NCI-H2196 treated with DMSO at 0.1 percent for 48 hours (cell line): ENCODE results near the gene DGLUCY.
A peak's percentile ranks its signal among the peaks of the same experiment; 100 is the strongest.
"Not testable (repeated sequence)": the region's sequence is repeated elsewhere in the genome, so short reads cannot be mapped to it uniquely, and the experiment has no call there.

Experiments used
- DNase-seq: peaks from one replicate; lab custom pipeline; 2025; ENCODE audit not compliant: unreplicated experiment; lab: John Stamatoyannopoulos, UW

Gene DGLUCY

DNA sequence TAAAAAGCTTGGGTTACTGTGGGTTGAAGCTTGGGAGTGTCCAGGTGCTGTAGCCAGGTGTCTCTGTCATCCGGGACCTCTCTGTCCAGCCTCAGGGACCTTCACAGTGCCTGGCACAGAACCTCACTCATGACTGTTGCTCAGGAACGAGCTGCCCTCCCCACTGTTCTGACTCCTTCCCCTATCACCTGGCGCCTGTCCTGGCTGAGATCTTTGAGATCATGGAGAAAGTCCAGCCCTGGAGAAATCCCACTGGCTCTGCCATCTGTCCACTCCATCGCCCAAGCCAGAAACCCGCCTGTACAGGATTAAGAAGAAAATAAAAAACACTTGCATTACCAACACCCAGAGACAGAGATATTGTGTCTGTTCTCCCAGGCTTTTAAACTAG is 53.5 kb downstream of the DGLUCY start:
- no peak for DNase-seq

DNA sequence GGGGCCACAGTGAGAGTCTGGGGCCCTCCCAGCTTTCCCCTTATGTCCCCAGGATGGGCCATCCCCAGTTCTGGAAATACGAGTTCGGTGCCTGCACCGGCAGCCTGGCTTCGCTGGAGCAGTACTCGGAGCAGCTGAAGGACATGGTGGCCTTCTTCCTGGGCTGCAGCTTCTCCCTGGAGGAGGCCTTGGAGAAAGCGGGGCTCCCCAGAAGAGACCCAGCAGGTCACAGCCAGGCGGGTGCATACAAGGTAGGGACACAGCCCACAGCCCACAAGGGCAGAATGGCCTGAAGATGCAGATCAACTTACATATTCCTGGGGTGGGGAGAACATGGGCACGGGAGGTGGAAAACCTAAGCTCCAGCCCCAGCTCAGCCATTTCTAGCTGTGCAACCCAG is 56.1 kb downstream of the DGLUCY start:
- no peak for DNase-seq

DNA sequence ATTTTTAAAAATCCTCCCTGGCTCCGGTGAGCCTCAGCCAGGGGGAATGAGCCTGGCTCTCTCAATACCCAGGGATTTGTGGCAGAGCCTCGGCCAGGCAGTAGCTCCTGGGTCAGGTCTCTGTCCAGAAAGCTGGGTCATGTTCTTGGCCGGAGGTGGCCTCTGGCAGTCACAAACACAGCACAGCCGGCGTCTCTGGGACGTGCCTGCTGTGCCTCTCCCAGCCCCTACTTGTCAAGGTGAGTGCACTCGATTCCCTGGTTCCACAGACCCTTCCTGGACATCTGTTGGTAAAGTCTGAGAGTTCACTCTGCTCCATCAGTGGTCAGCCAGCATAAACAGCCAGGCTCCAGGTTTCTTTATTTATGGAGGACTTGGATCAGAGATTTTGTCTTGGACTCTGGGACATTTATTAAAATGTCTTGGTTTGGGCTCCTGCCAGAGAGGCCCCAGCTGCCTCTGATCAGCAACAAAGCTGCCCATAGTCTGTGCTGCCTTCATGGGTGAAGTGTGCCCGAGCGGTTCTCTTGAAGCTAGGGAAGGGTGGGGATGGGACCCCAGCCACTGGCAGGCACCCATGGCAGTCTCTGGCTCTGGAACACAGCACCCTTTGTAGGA is 56.7 kb downstream of the DGLUCY start:
- no peak for DNase-seq

GRCh38 chr14:91171291-91171690 is 57.4 kb downstream of the DGLUCY start:
- DNase-seq = no peak

- DNase-seq = peak; percentile 17
These were observed 59.4 kb downstream of the DGLUCY start for GRCh38 chr14:91173221-91173670.

GRCh38 chr14:91173904-91174303 is 60.0 kb downstream of the DGLUCY start:
- DNase-seq = no peak

DNA sequence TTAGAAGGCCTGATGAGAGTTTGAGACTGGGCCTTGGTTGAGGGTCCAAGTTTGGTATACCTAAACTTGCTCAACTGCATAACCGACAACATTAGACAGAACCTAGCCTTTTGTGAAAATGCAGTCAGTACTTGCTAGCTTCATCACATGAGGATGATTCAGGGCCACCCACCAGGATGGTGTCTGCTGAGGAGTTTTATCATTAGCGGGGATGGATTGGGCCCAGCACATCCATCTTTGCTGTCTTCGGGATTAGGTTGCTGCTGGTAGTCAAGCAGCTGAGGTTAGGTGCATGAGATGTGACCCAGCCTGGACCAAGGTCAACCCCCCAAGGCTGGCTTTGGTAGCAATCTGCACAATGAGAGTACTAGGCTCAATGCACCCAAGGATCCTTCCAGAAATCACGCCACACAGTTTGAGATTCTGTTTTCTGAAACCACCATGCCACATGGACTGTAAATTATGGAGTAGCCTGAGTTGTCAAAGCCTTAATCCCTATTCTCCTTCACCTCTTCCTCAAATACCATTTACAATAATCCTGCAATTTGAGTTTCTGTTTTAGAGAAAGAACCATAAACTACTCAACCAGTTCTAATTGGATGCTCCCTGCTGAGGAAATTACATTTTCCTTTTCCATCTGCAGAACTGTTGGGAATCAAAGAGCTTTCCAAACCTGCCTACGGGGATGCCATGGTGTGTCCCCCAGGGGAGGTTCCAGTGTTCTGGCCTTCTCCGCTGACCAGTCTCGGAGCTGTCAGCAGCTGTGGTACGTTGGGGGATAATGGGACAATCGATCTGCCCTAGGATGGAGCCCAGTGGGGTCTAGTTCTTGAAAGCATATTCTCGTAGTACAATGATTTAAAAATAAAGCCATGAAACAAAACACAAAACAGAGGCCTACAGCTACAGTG is 61.7 kb downstream of the DGLUCY start:
- DNase-seq = no peak

DNA sequence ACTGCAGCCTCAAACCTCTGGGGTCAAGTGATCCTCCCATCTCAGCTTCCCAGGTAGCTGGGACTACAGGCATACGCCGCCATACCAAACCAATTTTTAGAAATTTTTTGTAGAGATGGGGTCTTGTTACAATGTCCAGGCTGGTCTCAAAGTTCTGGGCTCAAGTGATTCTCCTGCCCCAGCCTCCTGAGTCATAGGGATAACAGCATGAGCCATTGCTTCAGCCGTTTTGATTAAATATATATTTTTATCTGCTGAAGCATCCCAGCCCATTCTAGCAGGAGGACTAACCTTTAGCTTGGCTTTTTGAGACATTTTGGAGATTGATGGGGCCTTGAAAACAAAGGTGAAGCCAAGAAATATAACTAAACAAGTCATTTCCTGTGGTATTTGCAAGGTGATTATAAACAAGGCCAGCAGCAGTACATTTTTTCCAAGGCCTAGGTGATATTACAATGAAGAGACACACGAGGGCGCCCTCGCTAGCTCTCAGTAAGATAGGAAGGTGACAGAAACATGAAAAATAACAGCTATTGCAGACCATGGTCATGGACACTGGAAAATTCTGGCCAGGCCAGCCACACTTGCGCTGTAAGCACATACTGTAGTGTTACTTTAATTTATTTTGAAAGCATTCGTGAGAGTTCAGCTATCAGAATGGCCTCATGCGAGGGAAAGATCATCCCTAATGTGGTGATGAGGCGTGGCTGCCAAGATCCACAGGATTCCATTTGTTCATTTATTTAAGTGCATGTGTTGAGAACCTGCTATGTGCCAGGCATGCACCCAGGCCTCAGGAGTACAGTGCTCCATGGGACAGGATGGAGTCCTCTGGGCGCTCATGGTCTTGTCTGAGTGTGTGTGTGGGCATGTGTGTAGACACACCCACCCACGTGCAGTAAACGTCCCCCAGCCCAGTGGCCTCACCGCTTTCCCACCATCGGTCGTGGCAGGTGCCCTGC is 63.5 kb downstream of the DGLUCY start:
- peak; percentile 24 for DNase-seq

- DNase-seq = no peak
These were observed 66.7 kb downstream of the DGLUCY start for GRCh38 chr14:91180611-91181010.

DNA sequence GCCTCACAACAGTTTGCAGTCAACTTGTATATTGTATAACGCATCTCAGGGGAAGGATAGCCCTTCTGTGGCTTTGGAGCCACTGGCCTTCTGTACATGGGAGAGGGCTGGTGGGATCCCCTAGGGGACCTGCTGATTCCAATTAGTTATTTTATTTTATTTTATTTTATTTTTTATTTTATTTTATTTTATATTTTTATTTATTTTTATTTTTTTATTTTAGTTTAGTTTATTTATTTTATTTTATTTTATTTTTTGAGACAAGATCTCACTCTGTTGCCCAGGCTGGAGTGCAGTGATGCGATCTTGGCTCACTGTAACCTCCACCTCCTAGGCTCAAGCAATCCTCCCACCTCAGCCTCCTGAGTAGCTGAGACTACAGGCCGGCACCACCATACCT is 68.9 kb downstream of the DGLUCY start:
- not testable (repeated sequence) for DNase-seq

GRCh38 chr14:91184559-91184958 is 70.7 kb downstream of the DGLUCY start:
- DNase-seq = no peak

- DNase-seq = no peak
These were observed 71.8 kb downstream of the DGLUCY start for GRCh38 chr14:91185721-91186120.

DNA sequence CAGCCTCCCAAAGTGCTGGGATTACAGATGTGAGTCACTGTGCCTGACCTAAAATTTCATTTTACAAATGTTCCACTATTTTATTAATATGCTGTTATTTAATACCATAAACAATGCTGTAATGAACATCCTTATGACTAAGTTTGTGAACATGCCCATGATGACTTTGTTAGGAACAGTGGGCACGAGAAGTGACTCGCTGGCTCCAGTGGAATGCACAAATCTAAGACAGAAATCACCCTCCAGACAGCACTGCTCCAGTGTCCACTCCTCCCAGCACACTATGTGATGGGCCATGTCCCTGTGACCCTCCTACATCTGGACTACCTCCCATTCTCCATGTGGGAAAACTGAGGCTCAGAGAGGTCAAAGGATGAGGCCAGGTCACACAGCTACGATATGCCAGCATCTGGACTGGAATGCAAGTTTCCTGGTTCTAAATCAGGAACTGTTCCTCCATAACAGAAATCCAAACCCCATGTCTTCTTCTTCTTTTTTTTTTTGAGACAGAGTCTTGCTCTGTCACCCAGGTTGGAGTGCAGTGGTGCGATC is 72.7 kb downstream of the DGLUCY start:
- no peak for DNase-seq

- no peak for DNase-seq
These were observed 73.4 kb downstream of the DGLUCY start for GRCh38 chr14:91187271-91187670.

- DNase-seq = no peak
These were observed 77.0 kb downstream of the DGLUCY start for GRCh38 chr14:91190853-91191252.

DNA sequence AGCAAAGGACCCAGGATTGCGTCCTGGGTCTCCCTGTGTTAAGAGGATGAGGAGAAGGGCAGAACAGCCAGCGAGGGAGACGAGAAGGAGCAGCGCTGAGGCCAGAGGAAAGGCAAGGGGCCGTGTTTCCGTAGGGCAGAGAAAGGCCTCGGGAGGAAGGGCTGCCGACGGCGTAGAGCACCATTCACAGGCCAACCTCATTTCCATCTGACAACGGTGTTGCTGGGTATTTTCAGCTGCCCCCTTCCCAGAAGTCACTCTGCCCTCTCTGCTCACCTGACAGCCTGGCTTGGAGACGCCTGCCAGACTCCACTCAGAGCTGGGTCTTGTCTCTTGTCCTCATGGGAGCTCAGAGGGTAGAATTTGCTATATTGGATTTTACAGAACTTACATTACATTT is 79.2 kb downstream of the DGLUCY start:
- no peak for DNase-seq

GRCh38 chr14:91195881-91196280 is 82.0 kb downstream of the DGLUCY start:
- no peak for DNase-seq

GRCh38 chr14:91197631-91198030 is 83.8 kb downstream of the DGLUCY start:
- no peak for DNase-seq

GRCh38 chr14:91200802-91201201 is 86.9 kb downstream of the DGLUCY start:
- DNase-seq = not testable (repeated sequence)

- DNase-seq = no peak
These were observed 88.5 kb downstream of the DGLUCY start for GRCh38 chr14:91202234-91202974.
